ENCODE measurements around the gene WSCD2.

WSCD2 gene

DNA sequence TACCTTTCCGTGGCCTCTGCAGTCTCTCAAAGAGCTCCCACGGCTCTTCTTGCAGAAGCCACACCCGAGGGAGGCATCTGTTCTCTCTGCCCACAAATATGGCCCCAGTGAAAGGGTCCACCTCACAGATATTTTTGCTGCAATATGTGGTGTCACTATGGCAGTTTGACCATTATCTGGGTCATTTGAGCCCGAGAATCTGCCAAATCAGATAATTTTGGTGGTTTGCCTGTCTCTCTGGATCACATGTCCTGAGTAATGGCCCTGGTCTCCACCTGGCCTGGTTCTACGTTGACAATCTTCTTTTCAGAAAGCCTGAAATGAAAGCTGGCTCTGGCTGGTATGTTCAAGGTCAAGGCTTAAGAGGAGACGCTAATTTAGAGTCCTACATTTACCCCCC is 5.7 kb upstream of the WSCD2 start:
- no peak for DNase-seq (ENCODE audit: extremely low spot score)
- ChIA-PET CTCF (no interaction called here), POLR2A (no interaction called here)
- no peak for TF ChIP-seq CTCF (IDR thresholded peaks at IDR 0.05; ENCODE audit: control extremely low read depth, extremely low read depth, low read depth, missing control alignments)

DNA sequence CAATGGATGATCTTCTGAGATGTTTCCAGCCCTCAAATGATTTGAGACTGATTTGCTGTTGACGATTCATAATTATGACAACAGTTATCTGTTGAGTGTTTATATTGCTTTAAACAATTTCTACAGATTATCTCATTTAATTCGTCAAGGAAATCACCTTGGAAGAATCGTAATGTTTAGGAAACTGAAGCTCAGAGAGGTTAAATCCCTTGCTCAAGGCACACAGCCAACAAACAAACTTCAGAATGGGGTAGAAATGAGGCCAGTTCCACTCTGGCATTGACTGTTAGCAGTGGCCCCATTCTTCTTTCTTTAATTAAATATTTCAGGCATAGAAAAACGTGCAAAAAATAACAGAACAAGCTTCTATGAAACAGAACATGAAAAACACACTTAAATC is 4.0 kb upstream of the WSCD2 start:
- ChIA-PET POLR2A (no interaction called here), CTCF (interaction anchor here (1.3 kb wide), 1 partner anchor 10 kb away, joined by 3 read pairs; no protein-coding TSS in a partner anchor)
- TF ChIP-seq CTCF (IDR thresholded peaks at IDR 0.05; ENCODE audit: control extremely low read depth, extremely low read depth, low read depth, missing control alignments), result no peak
- no peak for DNase-seq (ENCODE audit: extremely low spot score)

GRCh38 chr12:108126212-108126611 is 2.9 kb upstream of the WSCD2 start:
- no peak for DNase-seq (ENCODE audit: extremely low spot score)
- ChIA-PET POLR2A (no interaction called here), CTCF (interaction anchor here (0.9 to 1.3 kb wide), 2 partner anchors 9 to 11 kb away, joined by 3 read pairs; no protein-coding TSS in a partner anchor)
- no peak for TF ChIP-seq CTCF (IDR thresholded peaks at IDR 0.05; ENCODE audit: control extremely low read depth, extremely low read depth, low read depth, missing control alignments)

DNA sequence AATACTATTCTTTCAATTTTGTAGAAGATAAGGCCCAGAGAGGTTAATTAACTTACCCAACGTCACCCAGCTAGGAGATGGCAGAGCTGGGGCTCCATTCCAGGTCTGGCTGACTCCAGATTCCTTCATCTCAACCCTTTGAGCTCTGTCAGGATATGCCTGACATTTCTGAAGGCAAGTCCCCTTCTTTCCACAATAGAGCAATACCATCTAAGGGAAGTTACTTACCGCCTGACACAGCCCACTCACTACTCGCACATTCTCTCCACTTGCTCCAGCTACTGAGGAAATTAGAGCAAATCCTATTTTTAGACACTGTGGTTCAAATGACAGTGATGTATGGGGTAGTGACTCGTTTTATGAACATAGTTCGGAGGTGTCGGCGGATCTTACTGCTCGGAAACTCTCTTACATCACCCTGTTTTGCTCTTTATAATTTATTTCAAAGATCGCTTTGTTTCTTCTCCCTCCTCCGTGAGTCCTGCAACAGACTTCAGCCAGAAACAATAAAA is 2.0 kb upstream of the WSCD2 start:
- DNase-seq (ENCODE audit: extremely low spot score), result no peak
- ChIA-PET POLR2A (no interaction called here), CTCF (no interaction called here)
- no peak for TF ChIP-seq CTCF (IDR thresholded peaks at IDR 0.05; ENCODE audit: control extremely low read depth, extremely low read depth, low read depth, missing control alignments)

GRCh38 chr12:108127654-108128053 is 1.4 kb upstream of the WSCD2 start:
- CTCF ChIA-PET, result no interaction called here
- DNase-seq (ENCODE audit: extremely low spot score), result no peak
- POLR2A ChIA-PET, result no interaction called here
- no peak for TF ChIP-seq CTCF (IDR thresholded peaks at IDR 0.05; ENCODE audit: control extremely low read depth, extremely low read depth, low read depth, missing control alignments)

- no peak for TF ChIP-seq CTCF (IDR thresholded peaks at IDR 0.05; ENCODE audit: control extremely low read depth, extremely low read depth, low read depth, missing control alignments)
- ChIA-PET POLR2A (no interaction called here), CTCF (no interaction called here)
- DNase-seq (ENCODE audit: extremely low spot score), result no peak
These were observed 669 bp upstream of the WSCD2 start for GRCh38 chr12:108128221-108129016.
